NCI-H1105 (cell line): ENCODE data around the gene SDK2.

Experiments used
- DNase-seq: peaks from one replicate; lab custom pipeline; 2025; lab: John Stamatoyannopoulos, UW

The SDK2 gene

GRCh38 chr17:73634629-73635028 is 9.6 kb downstream of the SDK2 start:
- no peak for DNase-seq

DNA sequence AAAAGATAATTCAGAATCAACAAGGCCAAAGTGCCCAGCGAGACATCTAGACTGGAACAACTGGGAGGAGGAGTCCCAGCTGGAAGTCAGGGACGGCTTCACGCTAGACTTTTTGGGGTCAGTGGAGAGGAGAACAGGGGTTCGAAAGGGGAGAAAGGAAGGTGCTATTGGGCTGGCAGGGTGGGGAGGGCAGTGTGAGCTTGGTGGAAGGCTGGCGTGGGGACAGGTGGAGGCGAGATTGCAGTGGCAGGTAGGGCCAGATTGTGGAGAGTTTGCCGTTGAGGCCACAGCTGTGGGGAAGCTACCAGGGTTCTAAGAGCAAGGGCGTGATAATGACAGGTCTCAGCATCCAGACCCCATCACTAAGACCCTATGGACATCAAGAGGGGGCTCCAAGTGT is 10.5 kb downstream of the SDK2 start:
- DNase-seq = no peak

DNA sequence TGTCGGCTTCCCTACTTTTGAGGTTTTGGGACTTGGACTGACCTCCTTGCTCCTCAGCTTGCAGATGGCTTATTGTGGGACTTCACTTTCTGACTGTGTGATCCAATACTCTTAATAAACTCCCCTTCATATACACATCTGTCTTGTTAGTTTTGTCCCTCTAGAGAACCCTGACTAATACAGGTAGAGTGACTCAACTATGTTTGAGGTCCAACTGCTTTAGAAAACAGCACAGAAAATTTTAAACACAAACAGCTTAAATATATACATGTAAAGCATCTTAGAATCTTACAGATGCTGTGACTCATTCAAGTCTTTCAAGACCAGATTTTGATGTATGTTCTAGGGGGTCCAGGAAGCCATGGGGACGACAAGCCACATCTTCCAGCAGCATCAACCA is 11.7 kb downstream of the SDK2 start:
- DNase-seq = no peak

- no peak for DNase-seq
These were observed 13.2 kb downstream of the SDK2 start for GRCh38 chr17:73630965-73631595.

GRCh38 chr17:73630531-73630930 is 13.7 kb downstream of the SDK2 start:
- DNase-seq = no peak

DNA sequence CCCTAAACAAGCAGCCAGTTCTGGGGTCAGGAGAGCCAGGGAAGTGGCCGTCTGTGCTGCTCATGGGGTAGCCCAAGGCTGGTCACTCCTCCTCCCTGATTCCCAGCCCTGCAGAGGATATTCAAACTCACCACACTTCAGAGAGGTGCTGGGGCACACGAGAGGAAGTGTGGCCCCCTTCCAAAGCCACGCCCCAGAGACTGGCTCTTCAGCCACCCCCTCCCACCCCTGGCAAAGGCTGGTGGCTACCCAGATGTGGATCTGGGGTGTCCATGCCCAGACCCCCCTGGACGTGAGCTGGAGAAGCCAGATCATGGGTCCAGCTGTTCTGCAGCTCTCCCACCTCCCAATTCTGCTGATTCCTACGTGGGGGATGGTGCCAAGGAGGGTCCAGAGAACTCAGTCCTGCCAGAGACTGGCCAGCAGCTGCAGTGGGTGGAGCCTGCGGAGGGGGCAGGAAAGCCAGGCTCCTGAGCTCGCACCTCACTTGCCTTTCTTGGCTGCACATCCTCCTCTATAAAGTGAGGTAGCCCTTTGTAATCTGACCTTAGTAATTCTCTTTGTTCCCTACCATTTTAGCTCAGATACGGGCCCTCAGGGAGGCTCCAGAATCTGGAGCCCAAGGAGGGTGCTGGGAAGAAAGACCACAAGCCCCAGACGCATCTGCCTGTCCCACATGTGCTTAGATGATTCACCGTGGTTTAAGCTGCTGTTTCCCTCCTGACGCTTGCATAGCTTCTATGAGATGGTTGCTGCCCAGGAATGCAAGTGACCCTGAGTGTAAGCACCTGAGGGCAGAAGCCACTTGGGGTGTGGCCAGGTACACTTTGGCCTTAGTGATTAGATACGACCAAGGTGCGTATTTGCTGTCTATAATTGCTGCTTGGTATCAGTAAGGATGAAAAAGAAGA is 15.3 kb downstream of the SDK2 start:
- DNase-seq = no peak

DNA sequence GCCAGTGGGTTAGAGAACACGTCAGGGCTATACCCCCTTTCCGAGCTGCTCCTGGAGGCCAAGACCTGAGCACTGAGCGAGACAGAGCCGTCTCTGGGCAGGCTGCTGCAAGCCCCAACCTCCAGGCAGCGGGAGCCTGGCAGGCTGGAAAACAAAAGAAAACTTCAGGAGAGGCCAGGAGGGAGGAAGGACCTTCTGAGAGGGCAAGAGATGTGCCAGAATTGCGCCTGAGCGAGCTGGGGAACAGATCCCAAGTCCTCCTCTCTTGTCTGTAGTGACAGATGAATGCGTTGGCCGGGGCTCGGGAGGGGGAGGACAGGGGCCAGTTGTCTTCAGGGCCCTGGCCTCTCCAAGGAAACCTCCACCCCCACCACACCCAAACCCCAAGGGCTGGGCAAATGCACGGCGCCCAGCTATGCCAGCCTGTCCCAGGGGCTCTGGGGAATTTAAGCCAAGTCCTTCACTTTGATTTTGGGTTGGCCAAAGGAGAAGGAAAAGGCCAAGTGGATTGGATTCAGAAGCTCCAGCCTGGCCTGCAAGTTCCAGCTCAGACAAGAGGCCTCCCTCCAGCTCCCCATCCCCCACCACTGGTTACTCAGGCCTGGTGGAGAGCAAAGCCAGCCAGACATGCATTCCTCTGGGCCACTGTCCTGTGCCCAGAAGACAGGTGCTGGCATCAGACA is 18.1 kb downstream of the SDK2 start:
- no peak for DNase-seq

DNA sequence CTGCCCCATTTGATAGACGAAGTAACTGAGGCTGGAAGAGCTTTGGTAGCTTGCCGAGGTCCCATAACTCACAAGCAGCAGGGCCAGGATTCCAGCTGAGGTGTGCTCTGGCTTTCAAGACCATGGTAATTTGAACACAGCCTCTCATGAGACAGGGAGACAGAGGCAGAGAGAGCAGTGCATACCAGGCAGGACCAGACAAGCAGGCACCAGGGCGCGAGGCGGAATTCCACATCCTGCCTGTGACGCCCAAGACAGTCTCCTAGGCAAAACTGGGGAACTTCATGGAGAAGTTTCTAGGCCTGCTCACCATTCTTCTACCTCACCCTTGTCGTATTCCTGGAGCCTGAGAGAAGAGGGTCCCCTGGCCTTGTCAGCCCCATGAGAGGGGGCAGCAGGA is 19.2 kb downstream of the SDK2 start:
- DNase-seq = no peak

GRCh38 chr17:73624496-73624988 is 19.7 kb downstream of the SDK2 start:
- DNase-seq = no peak

DNA sequence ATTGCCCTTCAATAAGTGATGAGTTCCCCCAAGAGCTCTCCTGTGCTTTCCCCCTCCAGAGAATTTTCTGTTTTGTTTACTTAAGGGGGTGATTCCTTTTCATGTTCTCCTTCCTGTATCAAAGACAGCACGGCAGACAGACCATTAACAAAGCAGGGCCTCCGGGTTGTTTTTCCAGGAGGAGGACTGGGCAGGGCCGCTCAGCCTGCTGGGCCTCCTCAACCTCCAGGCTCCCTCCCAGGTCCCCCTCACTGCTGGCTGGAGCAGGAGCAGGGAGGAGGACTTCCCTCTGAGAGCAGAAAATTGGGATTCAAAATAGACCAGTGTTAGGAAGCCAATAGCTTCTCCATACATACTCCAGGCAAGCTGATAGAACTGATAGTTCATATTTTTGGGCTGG is 20.4 kb downstream of the SDK2 start:
- no peak for DNase-seq

DNA sequence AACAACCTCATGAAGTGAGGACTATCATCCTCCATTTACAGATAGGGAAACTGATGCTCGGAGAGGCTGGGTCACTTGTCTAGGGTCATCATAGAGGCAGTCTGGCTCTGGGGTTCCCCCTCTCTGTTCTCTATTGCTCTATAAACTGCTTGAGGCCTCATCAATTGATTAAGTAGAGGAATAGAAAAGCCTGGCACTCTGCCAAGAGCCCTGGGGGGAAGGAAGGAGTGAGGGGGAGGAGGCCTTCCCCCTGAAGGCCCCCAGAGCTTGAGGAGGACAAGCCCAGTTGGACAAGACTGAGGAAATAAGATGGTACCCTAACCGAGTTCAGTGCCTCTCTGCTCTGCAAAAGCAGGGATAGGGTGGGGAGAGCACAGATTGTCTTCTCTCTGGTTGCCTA is 21.0 kb downstream of the SDK2 start:
- DNase-seq = no peak

- DNase-seq = no peak
These were observed 21.9 kb downstream of the SDK2 start for GRCh38 chr17:73622381-73622780.

GRCh38 chr17:73621685-73622084 is 22.6 kb downstream of the SDK2 start:
- DNase-seq = no peak

DNA sequence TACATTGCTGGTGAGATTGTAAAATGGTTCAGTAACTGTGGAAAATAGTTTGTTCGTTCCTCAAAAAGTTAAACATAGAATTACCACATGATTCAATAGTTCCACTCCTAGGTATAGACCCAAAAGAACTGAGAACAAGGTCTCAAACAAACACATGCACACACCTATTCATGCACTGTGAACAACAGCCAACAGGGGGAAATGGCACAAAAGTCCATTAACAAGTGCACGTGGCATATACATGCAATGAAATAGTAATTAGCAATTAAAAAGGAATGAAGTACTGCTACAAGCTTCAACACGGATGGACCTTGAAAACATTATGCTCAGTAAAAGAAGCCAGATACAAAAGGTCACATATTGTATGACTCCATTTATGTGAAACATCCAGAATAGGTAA is 23.8 kb downstream of the SDK2 start:
- DNase-seq = no peak

DNA sequence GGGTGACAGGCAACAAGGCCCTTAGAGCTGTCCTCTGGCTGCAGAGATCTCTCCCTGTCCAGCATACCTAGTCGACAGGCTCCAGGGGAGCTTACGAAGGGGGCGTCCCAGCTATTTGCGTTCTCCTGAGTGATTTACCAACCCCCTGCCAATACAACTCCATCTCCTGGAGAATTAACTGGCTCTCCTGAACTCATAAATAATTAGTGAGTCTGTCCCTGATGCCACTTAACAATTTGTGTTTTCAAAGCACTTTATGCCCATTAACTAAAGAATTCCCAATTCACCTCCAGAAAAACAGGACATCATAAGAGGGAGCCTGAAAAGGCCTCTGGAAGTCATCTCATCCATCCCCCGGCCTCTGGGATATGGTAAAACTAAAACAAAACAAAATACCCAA is 26.7 kb downstream of the SDK2 start:
- DNase-seq = no peak

DNA sequence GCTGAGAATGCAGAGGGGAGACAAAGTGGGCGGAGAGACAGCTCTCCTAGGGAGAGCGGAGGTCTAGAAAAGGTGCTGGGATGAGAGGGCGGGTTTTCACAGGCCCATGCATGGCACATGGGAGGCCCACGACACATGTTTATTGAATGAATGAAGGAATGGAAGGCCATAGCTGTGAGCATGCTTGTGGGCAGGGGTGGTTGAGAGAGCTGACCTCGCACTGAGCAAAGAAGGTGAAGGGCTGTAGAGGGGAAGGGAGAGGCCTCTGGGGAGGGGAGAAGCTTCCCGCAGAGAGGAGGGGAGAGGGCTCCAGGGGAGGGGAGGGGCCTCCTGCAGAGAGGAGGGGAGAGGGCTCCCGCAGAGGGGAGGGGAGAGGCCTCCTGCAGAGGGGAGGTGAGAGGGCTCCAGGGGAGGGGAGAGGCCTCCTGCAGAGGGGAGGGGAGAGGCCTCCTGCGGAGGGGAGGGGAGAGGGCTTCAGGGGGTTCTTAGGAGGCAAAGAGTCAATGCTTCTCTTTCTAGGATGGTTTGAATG is 27.3 kb downstream of the SDK2 start:
- no peak for DNase-seq

DNA sequence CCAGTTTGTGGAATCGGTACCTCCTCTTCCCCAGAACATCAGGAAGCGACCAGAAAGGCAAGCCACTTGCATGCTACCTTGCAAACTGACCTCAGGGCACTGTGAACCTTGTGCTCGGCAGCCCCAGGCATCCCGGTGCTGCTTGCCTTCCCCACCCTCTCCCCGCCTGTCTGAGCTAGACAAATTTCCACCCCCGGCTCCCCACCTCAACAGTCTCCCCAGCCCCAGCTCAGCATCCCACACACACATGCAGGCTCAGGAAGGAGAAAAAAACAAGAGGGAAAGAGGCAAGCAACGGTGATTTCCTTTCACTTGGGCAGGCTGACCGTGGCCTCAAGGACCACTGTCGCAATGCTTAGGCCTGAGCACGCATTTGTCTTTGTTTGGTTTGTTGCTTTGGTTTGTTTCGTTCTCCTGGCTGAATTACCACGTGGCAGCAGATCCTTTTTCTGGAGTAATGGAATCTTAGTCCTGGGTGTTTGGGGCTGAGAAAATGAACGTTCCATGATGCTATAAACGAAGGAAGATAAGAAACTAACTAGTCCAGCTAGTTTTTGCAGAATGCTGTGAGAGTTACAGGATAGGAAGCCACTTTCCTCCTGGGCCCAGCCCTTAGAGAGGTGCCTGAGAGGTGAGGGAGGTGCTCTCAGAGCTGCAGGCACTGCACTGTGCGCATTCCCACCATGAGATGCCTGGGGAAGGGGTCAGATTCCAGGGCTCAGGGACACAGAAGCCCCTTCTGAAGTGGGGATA is 27.9 kb downstream of the SDK2 start:
- DNase-seq = no peak

GRCh38 chr17:73614256-73614655 is 30.0 kb downstream of the SDK2 start:
- no peak for DNase-seq

DNA sequence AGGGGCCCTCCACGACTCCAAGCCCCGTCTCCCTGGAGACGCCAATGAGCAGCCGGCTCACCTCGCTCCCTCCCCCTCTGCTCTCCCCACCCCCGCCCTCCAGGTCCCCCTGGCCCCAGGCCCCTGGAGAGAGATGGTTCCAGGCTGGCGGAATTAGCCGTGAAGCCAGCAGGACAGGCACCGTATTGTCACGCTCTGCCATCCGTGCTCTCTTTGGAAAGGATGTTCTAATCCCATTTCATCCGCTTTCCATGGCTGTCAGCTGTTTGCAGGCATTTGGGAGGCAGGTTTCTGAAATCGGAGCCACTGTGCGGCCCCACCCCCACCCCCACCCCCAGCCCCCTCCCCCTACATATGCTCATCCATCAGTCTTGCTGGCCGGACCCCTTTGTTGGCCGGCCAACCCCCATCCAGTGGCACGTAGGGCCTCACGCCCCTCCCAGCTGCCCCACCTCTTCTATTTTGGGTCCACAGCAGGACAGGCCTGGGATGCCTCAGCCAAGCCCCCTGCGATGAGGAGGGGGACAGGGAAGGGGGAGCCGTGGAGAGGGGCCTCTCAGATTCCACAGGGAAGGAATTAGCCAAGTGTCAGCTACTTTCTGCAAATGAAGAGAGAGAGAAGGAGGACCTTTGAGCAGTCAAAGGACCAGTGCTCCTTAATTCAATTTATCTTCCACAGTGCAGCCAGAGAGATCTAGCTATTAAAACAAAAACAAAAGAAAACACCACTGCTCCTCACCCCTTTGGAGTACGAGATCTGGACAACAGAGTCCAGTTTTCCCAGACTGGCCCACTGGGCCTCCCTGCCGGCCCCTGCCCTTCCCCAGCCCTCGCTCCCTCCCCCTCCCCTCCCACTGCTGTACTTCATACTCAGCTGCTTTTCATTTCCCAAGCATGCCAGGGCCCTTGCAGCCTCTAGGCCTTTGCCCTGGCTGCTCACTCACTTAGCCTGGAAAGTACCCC is 30.7 kb downstream of the SDK2 start:
- DNase-seq = no peak

GRCh38 chr17:73612031-73612472 is 32.2 kb downstream of the SDK2 start:
- DNase-seq = no peak

DNA sequence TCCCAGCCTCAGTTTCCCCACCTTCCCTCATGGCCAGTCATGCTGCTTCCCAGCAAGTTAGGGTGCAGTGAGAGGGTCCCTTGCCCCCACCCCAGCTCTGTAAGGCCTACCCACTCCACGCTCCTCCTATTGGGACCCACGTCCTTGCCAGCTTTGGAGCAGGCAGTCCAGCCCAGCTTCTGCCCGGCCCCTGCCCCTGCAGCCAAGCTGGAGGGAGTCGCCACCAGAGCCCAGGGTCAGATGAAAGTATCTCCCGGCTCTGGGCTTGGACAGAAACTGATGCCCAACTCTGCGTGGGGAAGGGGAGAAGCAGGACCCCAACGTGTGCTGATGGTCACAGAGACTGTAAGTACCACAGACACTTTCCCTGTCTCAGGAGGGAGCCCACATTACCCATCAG is 32.6 kb downstream of the SDK2 start:
- DNase-seq = no peak
